Caco-2 (cell line): Measurements from ENCODE around the gene KRCC1. TPM values are rescaled to one million over a fixed set of nuclear protein-coding genes. Genes with fewer than 3 reads are reported as not detected.
"Not testable (repeated sequence)": the region's sequence is repeated elsewhere in the genome, so short reads cannot be mapped to it uniquely, and the experiment has no call there.

Experiments
- BruUV-seq: library from RNA; stranded (reverse); fragments of 400-500 nt; replicated peaks from 2 replicates; lab custom pipeline; 2021; lab: Mats Ljungman, UMichigan
- CTCF ChIA-PET: fragments of 300-600 bp; sonication (Branson Sonifier 250); formaldehyde crosslinking; loops from one replicate; lab custom pipeline; 2022; ENCODE audit warnings: antibody characterized with exemption; lab: Charles Lee
- POLR2A ChIA-PET: fragments of 300-600 bp; sonication (Branson Sonifier 250); formaldehyde crosslinking; loops from one replicate; lab custom pipeline; 2022; ENCODE audit warnings: antibody characterized with exemption; lab: Charles Lee
- DNase-seq, 2 experiments: peaks; one replicate each; pipeline versions ENCODE4 v3.0.0 to v3.0.0-alpha.2; 2020 to 2022
- H3K27me3 ChIP-seq: replicated peaks from 2 replicates; pipeline ENCODE4 v1.6.0; 2011; ENCODE audit warnings: low read length; ENCODE audit not compliant: control insufficient read depth, insufficient read depth
- H3K36me3 ChIP-seq: 2 replicates; pipeline ENCODE4 v1.5.1; 2011; ENCODE audit warnings: low read length; ENCODE audit not compliant: control insufficient read depth, insufficient read depth
- H3K4me1 ChIP-seq: fragments of 250-450 bp; sonication (Bioruptor Pico); 2 replicates; pipeline ENCODE4 v1.5.1; 2020; ENCODE audit warnings: mild to moderate bottlenecking
- H3K4me3 ChIP-seq: 2 replicates; pipeline ENCODE4 v1.5.1; 2011; ENCODE audit warnings: low read depth, mild to moderate bottlenecking, control low read depth, low read length
- H3K9me3 ChIP-seq: fragments of 250-450 bp; sonication (Bioruptor Pico); 2 replicates; pipeline ENCODE4 v1.5.1; 2020; ENCODE audit warnings: mild to moderate bottlenecking, moderate library complexity
- H3K27ac Mint-ChIP-seq: one replicate; pipeline ENCODE4 v1.8.0; 2022; ENCODE audit warnings: mixed read lengths; ENCODE audit not compliant: unreplicated experiment
- H3K27me3 Mint-ChIP-seq: one replicate; pipeline ENCODE4 v1.8.0; 2022; ENCODE audit warnings: mixed read lengths; ENCODE audit not compliant: insufficient read depth, unreplicated experiment
- H3K36me3 Mint-ChIP-seq: one replicate; pipeline ENCODE4 v1.8.0; 2022; ENCODE audit warnings: mild to moderate bottlenecking, mixed read lengths; ENCODE audit not compliant: insufficient read depth, unreplicated experiment
- H3K4me1 Mint-ChIP-seq: one replicate; pipeline ENCODE4 v1.8.0; 2022; ENCODE audit warnings: low read depth, mixed read lengths; ENCODE audit not compliant: unreplicated experiment
- H3K4me3 Mint-ChIP-seq: one replicate; pipeline ENCODE4 v1.8.0; 2022; ENCODE audit warnings: mild to moderate bottlenecking, moderate library complexity, mixed read lengths; ENCODE audit not compliant: unreplicated experiment
- H3K9me3 Mint-ChIP-seq: one replicate; pipeline ENCODE4 v1.8.0; 2022; ENCODE audit warnings: mixed read lengths; ENCODE audit not compliant: unreplicated experiment
- intact Hi-C: fragments of 100-400 bp; cut with micrococcal nuclease; formaldehyde crosslinking; loops from one replicate; pipeline ENCODE4 v1.10.0; 2022; ENCODE audit not compliant: unreplicated experiment
- total RNA-seq: library from RNA; stranded (reverse); gene quantifications from 2 replicates; pipeline ENCODE4 v1.2.3, GENCODE V29; 2022
- TF ChIP-seq, protein P1 (sequence below), 2 experiments: fragments of 200-600 bp in 1 of 2; IDR thresholded peaks; 1 replicate in 1 of 2; 2 replicates in 1 of 2; pipeline versions ENCODE4 v1.5.1 to v1.8.0; 2011 to 2022; ENCODE audit warnings: antibody characterized with exemption in 1 of 2, control low read depth in 1 of 2, inconsistent platforms in 1 of 2, low read depth in 1 of 2, low read length in 1 of 2, mild to moderate bottlenecking in 1 of 2, moderate library complexity in 1 of 2; ENCODE audit not compliant: insufficient read depth in 1 of 2, severe bottlenecking in 1 of 2, unreplicated experiment in 1 of 2

The KRCC1 gene
- total RNA-seq, 1 experiment from 2014 or later: 7.6 TPM

DNA sequence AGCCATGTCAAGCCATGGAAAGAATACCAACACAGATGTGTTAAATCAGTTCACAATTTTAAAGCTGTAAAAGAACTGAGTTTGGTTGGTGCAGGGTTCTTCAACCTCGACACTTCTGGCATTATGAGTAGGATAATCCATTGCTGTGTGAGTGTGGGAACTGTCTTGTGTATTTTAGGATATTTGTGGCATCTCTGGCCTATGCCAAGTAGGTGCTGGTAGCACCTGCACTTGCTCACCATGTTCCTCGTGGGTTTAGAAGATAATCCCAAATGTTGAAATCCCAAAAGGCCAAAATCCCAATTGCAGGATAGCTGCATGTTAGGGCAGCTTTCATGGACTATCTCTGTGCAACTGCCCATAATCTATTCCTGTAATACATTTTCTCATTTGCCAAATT is 3.8 kb downstream of the KRCC1 start:
- H3K4me3 ChIP-seq: no peak overlapping the region
- Mint-ChIP-seq H3K4me3 (no peak overlapping the region), H3K4me1 (peaks cover 24% of the 10 kb centered on the region), H3K27me3 (no peaks in the 10 kb centered on the region), H3K27ac (no peak overlapping the region), H3K36me3 (peaks cover 32% of the 10 kb centered on the region), H3K9me3 (no peaks in the 10 kb centered on the region)
- ChIA-PET CTCF (no interaction called here), POLR2A (no interaction called here)
- H3K27me3 ChIP-seq: no peaks in the 10 kb centered on the region
- H3K36me3 ChIP-seq: no peaks in the 10 kb centered on the region
- peaks cover 9% of the 10 kb centered on the region for H3K4me1 ChIP-seq
- no TSS peak for BruUV-seq
- intact Hi-C loops: no loop called here
- H3K9me3 ChIP-seq: no peaks in the 10 kb centered on the region
- TF ChIP-seq, protein P1, sequence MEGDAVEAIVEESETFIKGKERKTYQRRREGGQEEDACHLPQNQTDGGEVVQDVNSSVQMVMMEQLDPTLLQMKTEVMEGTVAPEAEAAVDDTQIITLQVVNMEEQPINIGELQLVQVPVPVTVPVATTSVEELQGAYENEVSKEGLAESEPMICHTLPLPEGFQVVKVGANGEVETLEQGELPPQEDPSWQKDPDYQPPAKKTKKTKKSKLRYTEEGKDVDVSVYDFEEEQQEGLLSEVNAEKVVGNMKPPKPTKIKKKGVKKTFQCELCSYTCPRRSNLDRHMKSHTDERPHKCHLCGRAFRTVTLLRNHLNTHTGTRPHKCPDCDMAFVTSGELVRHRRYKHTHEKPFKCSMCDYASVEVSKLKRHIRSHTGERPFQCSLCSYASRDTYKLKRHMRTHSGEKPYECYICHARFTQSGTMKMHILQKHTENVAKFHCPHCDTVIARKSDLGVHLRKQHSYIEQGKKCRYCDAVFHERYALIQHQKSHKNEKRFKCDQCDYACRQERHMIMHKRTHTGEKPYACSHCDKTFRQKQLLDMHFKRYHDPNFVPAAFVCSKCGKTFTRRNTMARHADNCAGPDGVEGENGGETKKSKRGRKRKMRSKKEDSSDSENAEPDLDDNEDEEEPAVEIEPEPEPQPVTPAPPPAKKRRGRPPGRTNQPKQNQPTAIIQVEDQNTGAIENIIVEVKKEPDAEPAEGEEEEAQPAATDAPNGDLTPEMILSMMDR (IDR thresholded peaks at IDR 0.05; ENCODE audit: insufficient read depth in 1 of 2, low read depth in 1 of 2, low read length in 1 of 2, severe bottlenecking in 1 of 2, unreplicated experiment in 1 of 2): no peak
- no peak for DNase-seq

DNA sequence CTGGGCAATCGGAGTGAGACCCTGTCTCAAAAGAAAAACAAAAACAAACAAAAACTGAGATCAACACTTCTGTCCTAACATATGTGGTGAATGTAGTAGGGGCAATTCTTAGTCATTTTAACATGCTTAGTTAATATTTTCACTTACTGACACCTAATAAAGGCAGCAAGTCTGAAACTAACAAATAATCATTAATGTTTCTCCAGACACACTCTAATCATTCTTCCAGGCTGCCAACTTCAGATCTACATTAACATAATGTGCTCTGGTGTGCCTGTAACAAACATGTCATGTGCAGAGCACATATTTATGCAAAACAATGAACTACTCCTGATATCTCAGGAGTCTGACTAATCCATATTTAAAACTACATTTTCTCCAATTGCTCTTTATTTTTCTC is 6.0 kb downstream of the KRCC1 start:
- H3K9me3 ChIP-seq: no peaks in the 10 kb centered on the region
- no peaks in the 10 kb centered on the region for H3K4me1 ChIP-seq
- no peaks in the 10 kb centered on the region for H3K36me3 ChIP-seq
- Mint-ChIP-seq H3K4me3 (no peak overlapping the region), H3K27me3 (no peaks in the 10 kb centered on the region), H3K36me3 (peaks cover 19% of the 10 kb centered on the region), H3K9me3 (no peaks in the 10 kb centered on the region), H3K27ac (no peak overlapping the region), H3K4me1 (peaks cover 11% of the 10 kb centered on the region)
- intact Hi-C loops: no loop called here
- DNase-seq: no peak
- no peaks in the 10 kb centered on the region for H3K27me3 ChIP-seq
- ChIA-PET POLR2A (no interaction called here), CTCF (no interaction called here)
- TF ChIP-seq, protein P1 (IDR thresholded peaks at IDR 0.05; ENCODE audit: insufficient read depth in 1 of 2, low read depth in 1 of 2, low read length in 1 of 2, severe bottlenecking in 1 of 2, unreplicated experiment in 1 of 2): no peak
- no TSS peak for BruUV-seq
- H3K4me3 ChIP-seq: no peak overlapping the region

DNA sequence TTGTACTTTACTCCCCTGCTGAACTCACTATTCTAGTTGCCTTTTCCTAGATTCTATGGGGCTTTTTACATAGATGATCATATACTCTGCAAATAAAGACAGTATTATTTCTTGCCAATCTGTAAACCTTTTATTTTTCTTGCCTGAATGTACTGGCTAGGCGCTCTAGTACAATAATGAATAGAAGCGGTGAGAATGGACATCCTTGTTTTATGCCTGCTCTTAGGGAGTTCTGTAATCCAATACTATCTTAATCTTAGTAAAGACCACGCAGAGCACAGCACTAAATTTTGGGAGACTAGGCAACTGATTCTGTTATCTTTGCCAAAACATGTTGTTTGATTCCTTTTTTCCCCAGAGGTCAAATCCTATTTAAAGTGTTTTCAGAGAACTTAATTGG is 7.0 kb downstream of the KRCC1 start:
- intact Hi-C loops: no loop called here
- Mint-ChIP-seq H3K27me3 (no peaks in the 10 kb centered on the region), H3K4me3 (no peak overlapping the region), H3K27ac (no peak overlapping the region), H3K4me1 (peaks cover 5% of the 10 kb centered on the region), H3K9me3 (no peaks in the 10 kb centered on the region), H3K36me3 (peaks cover 13% of the 10 kb centered on the region)
- Histone ChIP-seq H3K9me3 (no peaks in the 10 kb centered on the region), H3K4me1 (no peaks in the 10 kb centered on the region), H3K27me3 (no peaks in the 10 kb centered on the region), H3K4me3 (no peak overlapping the region), H3K36me3 (no peaks in the 10 kb centered on the region)
- no peak for DNase-seq
- BruUV-seq: no TSS peak
- ChIA-PET POLR2A (no interaction called here), CTCF (no interaction called here)
- TF ChIP-seq, protein P1 (IDR thresholded peaks at IDR 0.05; ENCODE audit: insufficient read depth in 1 of 2, low read depth in 1 of 2, low read length in 1 of 2, severe bottlenecking in 1 of 2, unreplicated experiment in 1 of 2): no peak

DNA sequence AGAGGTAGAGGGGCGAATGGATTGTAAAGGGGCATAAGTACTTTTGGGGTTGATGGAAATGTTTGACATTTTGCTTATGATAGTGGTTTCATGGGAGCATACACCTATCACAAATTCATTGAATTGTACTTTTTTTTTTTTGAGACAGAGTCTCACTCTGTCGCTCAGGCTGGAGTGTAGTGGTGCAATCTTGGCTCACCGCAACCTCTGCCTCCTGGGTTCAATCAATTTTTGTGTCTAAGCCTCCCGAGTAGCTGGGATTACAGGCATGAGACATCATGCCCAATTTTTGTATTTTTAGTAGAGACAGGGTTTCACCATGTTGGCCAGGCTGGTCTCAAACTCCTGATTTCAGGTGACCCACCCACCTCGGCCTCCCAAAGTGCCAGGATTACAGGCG is 10.0 kb downstream of the KRCC1 start:
- H3K36me3 Mint-ChIP-seq, H3K9me3 ChIP-seq, intact Hi-C loops, H3K27me3 ChIP-seq, H3K4me1 ChIP-seq, H3K27me3 Mint-ChIP-seq, H3K27ac Mint-ChIP-seq, POLR2A ChIA-PET, BruUV-seq, H3K4me3 Mint-ChIP-seq, H3K4me3 ChIP-seq, DNase-seq, H3K36me3 ChIP-seq, H3K4me1 Mint-ChIP-seq, H3K9me3 Mint-ChIP-seq: not testable (repeated sequence)
- CTCF ChIA-PET: interaction anchor here (0.9 kb wide), 1 partner anchor 409 kb away, joined by 3 read pairs; no protein-coding TSS in a partner anchor
